A549 treated with dexamethasone at 1 μM for 4 hours (cell line): ENCODE measurements around the gene UPF3B. TPM values are rescaled to one million over a fixed set of nuclear protein-coding genes. Genes with fewer than 3 reads are reported as not detected.

Experiments
- total RNA-seq: library from RNA; stranded (reverse); fragments of 200-300 nt; extraction: Qiagen RNA extraction; gene quantifications from 5 replicates; pipeline ENCODE4 v1.2.3, GENCODE V29; 2022

The UPF3B gene
- total RNA-seq = 16.8 to 21.3 TPM (median 17.5 TPM) in 5 replicates

GRCh38 chrX:119852382-119853353, at the start of gene UPF3B:
TSS of gene UPF3B (minus strand) at chrX:119852963. CDS start at chrX:119852928, 35 bp downstream.

GRCh38 chrX:119895843-119896326, 43.1 kb upstream of the UPF3B start, which contains the start of gene AKAP14:
TSS of gene AKAP14 (plus strand) at chrX:119895893. CDS start at chrX:119903224, 7,331 bp downstream.

GRCh38 chrX:119871599-119872395, 19.0 kb upstream of the UPF3B start, which contains the start of the genes NDUFA1 and RNF113A:
TSS of gene NDUFA1 (plus strand) at chrX:119871832. CDS start at chrX:119871912, 80 bp downstream.
TSS of gene RNF113A (minus strand) at chrX:119871733. CDS start at chrX:119871613, 120 bp downstream.

GRCh38 chrX:119791437-119792231, 61.1 kb downstream of the UPF3B start, which contains the start of gene RPL39:
TSS of gene RPL39 (minus strand) at chrX:119791630. CDS start at chrX:119791576, 54 bp downstream.

Other genes starting within 250 kb of the UPF3B start
- gene NKRF, start 246.5 kb downstream of the UPF3B start, total RNA-seq = 17.2 to 21.7 TPM (median 18.3 TPM) in 5 replicates
- 9.3 to 12.3 TPM (median 11.4 TPM) in 5 replicates for gene SEPTIN6, start 159.8 kb downstream of the UPF3B start, total RNA-seq
- 0.06 TPM in 3 of 5 replicates, not detected in the others for gene SOWAHD, start 94.4 kb downstream of the UPF3B start, total RNA-seq
- 2,983 to 5,773 TPM (median 3,099 TPM) in 5 replicates for gene RPL39, start 61.3 kb downstream of the UPF3B start, total RNA-seq
- 30.9 to 32.2 TPM (median 31.8 TPM) in 5 replicates for gene RNF113A, start 18.8 kb upstream of the UPF3B start, total RNA-seq
- gene NDUFA1, start 18.9 kb upstream of the UPF3B start, total RNA-seq = 243 to 385 TPM (median 250 TPM) in 5 replicates
- not detected in 5 replicates for gene AKAP14, start 42.9 kb upstream of the UPF3B start, total RNA-seq
- 5.8 to 7.9 TPM (median 6.6 TPM) in 5 replicates for gene NKAP, start 90.8 kb upstream of the UPF3B start, total RNA-seq
- not detected in 5 replicates for gene RHOXF2B, start 224.7 kb upstream of the UPF3B start, total RNA-seq